ENCODE data around the gene CHST10.

DNA sequence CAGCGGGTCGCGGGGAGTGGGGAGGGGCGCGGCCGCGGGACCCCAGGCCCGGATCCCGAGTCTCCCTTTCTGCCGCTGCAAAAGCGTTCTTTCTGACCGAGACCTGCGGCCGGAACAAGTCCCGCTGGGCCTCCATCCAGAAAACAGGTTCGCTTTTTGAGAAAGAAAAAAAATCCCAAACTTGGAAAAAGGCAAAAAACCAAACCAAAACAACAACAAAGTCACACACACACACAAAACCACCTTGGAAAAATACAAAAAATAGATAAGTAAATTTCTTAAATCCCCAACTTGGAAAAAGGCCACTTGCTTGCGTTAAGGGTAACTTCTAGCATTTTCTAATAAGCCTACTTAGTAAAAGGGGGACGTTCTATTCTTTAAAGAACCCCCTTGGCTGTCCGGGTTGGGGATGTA is 250 bp upstream of the CHST10 start:
- no peak for TF ChIP-seq EZH2 (IDR thresholded peaks at IDR 0.05; ENCODE audit: low read length, unreplicated experiment)
- TF ChIP-seq, protein P1, sequence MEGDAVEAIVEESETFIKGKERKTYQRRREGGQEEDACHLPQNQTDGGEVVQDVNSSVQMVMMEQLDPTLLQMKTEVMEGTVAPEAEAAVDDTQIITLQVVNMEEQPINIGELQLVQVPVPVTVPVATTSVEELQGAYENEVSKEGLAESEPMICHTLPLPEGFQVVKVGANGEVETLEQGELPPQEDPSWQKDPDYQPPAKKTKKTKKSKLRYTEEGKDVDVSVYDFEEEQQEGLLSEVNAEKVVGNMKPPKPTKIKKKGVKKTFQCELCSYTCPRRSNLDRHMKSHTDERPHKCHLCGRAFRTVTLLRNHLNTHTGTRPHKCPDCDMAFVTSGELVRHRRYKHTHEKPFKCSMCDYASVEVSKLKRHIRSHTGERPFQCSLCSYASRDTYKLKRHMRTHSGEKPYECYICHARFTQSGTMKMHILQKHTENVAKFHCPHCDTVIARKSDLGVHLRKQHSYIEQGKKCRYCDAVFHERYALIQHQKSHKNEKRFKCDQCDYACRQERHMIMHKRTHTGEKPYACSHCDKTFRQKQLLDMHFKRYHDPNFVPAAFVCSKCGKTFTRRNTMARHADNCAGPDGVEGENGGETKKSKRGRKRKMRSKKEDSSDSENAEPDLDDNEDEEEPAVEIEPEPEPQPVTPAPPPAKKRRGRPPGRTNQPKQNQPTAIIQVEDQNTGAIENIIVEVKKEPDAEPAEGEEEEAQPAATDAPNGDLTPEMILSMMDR (conservative IDR thresholded peaks at IDR 0.05; ENCODE audit: low read depth, low read length) = no peak
